Measurements from ENCODE around the gene SOD1. TPM values are rescaled to one million over a fixed set of nuclear protein-coding genes. Genes with fewer than 3 reads are reported as not detected.

SOD1 gene
- 100 to 1,000 TPM; 219 to 337 (median 248) TPM for total RNA-seq

DNA sequence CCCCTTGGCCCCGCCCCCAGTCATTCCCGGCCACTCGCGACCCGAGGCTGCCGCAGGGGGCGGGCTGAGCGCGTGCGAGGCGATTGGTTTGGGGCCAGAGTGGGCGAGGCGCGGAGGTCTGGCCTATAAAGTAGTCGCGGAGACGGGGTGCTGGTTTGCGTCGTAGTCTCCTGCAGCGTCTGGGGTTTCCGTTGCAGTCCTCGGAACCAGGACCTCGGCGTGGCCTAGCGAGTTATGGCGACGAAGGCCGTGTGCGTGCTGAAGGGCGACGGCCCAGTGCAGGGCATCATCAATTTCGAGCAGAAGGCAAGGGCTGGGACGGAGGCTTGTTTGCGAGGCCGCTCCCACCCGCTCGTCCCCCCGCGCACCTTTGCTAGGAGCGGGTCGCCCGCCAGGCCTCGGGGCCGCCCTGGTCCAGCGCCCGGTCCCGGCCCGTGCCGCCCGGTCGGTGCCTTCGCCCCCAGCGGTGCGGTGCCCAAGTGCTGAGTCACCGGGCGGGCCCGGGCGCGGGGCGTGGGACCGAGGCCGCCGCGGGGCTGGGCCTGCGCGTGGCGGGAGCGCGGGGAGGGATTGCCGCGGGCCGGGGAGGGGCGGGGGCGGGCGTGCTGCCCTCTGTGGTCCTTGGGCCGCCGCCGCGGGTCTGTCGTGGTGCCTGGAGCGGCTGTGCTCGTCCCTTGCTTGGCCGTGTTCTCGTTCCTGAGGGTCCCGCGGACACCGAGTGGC is at the start of gene SOD1:
TSS of gene SOD1 (plus strand) at position 158 of the 723 bp plus-strand sequence. CDS start at position 235, 77 bp downstream.
- WGBS, 2 donors (ENCODE audit: low coverage in 1 of 2): no CpG with 5 or more reads among the region's 87 CpGs
- Histone ChIP-seq H3K36me3 (peaks cover 0 to 23% of the 10 kb centered on the region in 2 donors), H3K4me3 (peak within 1 kb of the TSS; percentile 77 to 88), H3K9me3 (no peaks in the 10 kb centered on the region), H3K27ac (peak within 1 kb of the TSS; percentile 85 to 96 (median 94)), H3K27me3 (no peaks in the 10 kb centered on the region), H3K4me1 (peaks cover 0 to 51% (median 13%) of the 10 kb centered on the region in 3 donors)
- ATAC-seq: peak; percentile 97
- TF ChIP-seq POLR2A (IDR thresholded peaks at IDR 0.05) (peak; percentile 89), POLR2AphosphoS5 (IDR thresholded peaks at IDR 0.05) (peak; percentile 96), EP300 (IDR thresholded peaks at IDR 0.05) (no peak)
- TF ChIP-seq, protein P1, sequence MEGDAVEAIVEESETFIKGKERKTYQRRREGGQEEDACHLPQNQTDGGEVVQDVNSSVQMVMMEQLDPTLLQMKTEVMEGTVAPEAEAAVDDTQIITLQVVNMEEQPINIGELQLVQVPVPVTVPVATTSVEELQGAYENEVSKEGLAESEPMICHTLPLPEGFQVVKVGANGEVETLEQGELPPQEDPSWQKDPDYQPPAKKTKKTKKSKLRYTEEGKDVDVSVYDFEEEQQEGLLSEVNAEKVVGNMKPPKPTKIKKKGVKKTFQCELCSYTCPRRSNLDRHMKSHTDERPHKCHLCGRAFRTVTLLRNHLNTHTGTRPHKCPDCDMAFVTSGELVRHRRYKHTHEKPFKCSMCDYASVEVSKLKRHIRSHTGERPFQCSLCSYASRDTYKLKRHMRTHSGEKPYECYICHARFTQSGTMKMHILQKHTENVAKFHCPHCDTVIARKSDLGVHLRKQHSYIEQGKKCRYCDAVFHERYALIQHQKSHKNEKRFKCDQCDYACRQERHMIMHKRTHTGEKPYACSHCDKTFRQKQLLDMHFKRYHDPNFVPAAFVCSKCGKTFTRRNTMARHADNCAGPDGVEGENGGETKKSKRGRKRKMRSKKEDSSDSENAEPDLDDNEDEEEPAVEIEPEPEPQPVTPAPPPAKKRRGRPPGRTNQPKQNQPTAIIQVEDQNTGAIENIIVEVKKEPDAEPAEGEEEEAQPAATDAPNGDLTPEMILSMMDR (IDR thresholded peaks at IDR 0.05): peak in 2 of 4 experiments; percentile 49 to 56

DNA sequence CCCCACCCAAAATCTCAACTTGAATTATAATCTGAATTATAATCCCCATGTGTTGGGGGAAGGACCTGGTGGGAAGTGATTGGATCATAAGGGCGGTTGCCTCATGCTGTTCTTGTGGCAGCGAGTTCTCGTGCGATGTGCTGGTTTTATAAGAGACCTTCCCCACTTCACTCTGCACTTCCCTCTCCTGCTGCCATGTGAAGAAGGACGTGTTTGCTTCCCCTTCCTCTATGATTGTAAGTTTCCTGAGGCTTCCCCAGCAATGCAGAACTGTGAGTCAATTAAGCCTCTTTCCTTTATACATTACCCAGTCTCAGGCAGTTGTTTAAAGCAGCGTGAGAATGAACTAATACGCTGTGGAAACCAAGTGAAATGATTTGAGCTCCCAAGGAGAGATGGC is 48.0 kb upstream of the SOD1 start:
- TF ChIP-seq POLR2AphosphoS5 (IDR thresholded peaks at IDR 0.05) (no peak), EP300 (IDR thresholded peaks at IDR 0.05) (no peak), POLR2A (IDR thresholded peaks at IDR 0.05) (no peak)
- TF ChIP-seq, protein P1 (IDR thresholded peaks at IDR 0.05): no peak
- peaks cover 0 to 3% (median 0%) of the 10 kb centered on the region in 3 donors for H3K9me3 ChIP-seq
- peaks cover 8% of the 10 kb centered on the region for H3K27me3 ChIP-seq
- no peak for ATAC-seq
- H3K4me1 ChIP-seq: no peaks in the 10 kb centered on the region
- no peak overlapping the region for H3K27ac ChIP-seq
- no peaks in the 10 kb centered on the region for H3K36me3 ChIP-seq
- 90 to 100% methylated on average over 3 to 4 of the region's 7 CpGs for WGBS, 2 donors (ENCODE audit: low coverage in 1 of 2)
- H3K4me3 ChIP-seq: no peak overlapping the region

DNA sequence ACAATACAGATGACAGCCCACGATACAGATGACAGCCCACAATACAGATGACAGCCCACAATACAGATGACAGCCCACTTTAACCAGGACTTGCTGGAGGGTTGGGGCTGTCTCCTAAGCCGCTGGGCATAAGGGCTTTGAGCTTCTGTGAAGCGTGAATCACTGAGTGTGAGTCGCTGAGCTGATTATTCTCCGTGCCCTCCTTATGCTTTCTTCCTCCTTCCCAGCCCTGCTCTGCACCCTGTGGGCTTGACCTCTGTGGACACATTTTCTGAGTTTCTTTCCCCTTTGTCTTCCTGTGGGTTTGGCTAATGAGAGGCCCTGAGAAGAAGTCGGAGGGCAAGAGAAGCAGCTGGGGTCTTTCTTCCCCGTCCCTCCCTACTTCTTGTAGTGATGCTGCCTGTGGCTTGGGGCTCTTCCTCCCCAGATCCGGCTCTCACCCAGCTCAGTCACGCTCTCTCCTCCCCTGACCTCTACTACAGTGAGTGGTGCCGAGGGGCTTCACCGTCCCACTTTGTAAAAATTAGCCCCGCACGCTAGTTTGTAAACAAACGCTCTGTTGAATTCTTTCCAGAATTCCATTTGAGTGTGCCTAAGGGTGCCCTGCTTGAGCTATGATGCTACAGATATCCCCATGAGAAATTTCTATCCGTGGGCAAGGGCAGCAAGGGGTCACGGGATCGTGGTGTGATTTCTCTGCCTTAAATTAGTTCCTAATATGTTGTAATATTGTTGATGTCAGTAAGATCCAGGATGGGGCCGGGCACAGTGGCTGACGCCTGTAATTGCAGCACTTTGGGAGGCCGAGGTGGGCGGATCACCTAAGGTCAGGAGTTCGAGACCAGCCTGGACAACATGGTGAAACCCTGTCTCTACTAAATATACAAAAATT is 46.4 kb upstream of the SOD1 start:
- Histone ChIP-seq H3K4me1 (no peaks in the 10 kb centered on the region), H3K27me3 (peaks cover 8% of the 10 kb centered on the region), H3K9me3 (peaks cover 0 to 3% (median 0%) of the 10 kb centered on the region in 3 donors), H3K36me3 (no peaks in the 10 kb centered on the region), H3K4me3 (no peak overlapping the region), H3K27ac (no peak overlapping the region)
- TF ChIP-seq POLR2AphosphoS5 (IDR thresholded peaks at IDR 0.05) (no peak), EP300 (IDR thresholded peaks at IDR 0.05) (no peak), POLR2A (IDR thresholded peaks at IDR 0.05) (no peak)
- TF ChIP-seq, protein P1 (IDR thresholded peaks at IDR 0.05): no peak
- no peak for ATAC-seq
- WGBS, 2 donors (ENCODE audit: low coverage in 1 of 2): 40 to 62% methylated on average over 15 to 20 of the region's 22 CpGs

DNA sequence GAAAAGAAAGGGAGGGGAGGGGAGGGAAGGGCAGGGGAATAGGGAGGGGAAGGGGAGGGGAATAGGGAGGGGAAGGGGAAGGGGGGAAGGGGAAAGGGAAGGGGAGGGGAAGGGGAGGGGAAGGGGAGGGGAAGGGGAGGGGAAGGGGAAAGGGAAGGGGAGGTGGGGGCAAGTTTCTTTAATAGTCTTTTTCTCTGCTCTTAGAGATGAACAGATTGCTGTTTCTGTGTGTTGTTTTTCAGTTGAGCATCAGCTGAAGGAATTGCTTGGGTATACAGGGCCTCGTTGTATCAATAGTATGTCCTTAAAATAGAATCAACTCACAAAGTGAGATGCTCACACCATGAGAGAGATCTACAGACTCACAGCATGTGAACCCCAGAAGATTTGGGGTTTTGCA is 44.8 kb upstream of the SOD1 start:
- H3K36me3 ChIP-seq: no peaks in the 10 kb centered on the region
- no peaks in the 10 kb centered on the region for H3K4me1 ChIP-seq
- no peak for ATAC-seq
- TF ChIP-seq EP300 (IDR thresholded peaks at IDR 0.05) (no peak), POLR2A (IDR thresholded peaks at IDR 0.05) (no peak), POLR2AphosphoS5 (IDR thresholded peaks at IDR 0.05) (no peak)
- TF ChIP-seq, protein P1 (IDR thresholded peaks at IDR 0.05): no peak
- no peak overlapping the region for H3K4me3 ChIP-seq
- 9 to 38% methylated on average over 1 of the region's 1 CpG for WGBS, 2 donors (ENCODE audit: low coverage in 1 of 2)
- H3K27me3 ChIP-seq: peaks cover 8% of the 10 kb centered on the region
- H3K9me3 ChIP-seq: peaks cover 0 to 9% (median 0%) of the 10 kb centered on the region in 3 donors
- no peak overlapping the region for H3K27ac ChIP-seq

Measured in gastroesophageal sphincter (tissue), 4 donors.